Muscle layer of colon (tissue), 2 donors: ENCODE measurements around the gene FLT1.

Experiments used
- H3K27ac ChIP-seq: one replicate; pipeline ENCODE4 v1.7.0; 2013; ENCODE audit warnings: low read depth, mild to moderate bottlenecking, low read length, moderate library complexity
- H3K27me3 ChIP-seq, 2 donors: one replicate each; pipeline ENCODE4 v1.7.0; 2013; ENCODE audit warnings: low read length in 2 of 2, mild to moderate bottlenecking in 2 of 2; ENCODE audit not compliant: insufficient read depth in 2 of 2, control insufficient read depth in 1 of 2
- H3K36me3 ChIP-seq: one replicate; pipeline ENCODE4 v1.7.0; 2013; ENCODE audit warnings: mild to moderate bottlenecking, low read length; ENCODE audit not compliant: insufficient read depth
- H3K4me1 ChIP-seq: one replicate; pipeline ENCODE4 v1.7.0; 2013; ENCODE audit warnings: mild to moderate bottlenecking, low read length; ENCODE audit not compliant: insufficient read depth
- H3K4me3 ChIP-seq, 2 donors: one replicate each; pipeline ENCODE4 v1.7.0; 2013; ENCODE audit warnings: low read length in 2 of 2, low read depth in 1 of 2, mild to moderate bottlenecking in 1 of 2, moderate library complexity in 1 of 2
- H3K9ac ChIP-seq: one replicate; pipeline ENCODE4 v1.7.0; 2013; ENCODE audit warnings: low read length
- H3K9me3 ChIP-seq: one replicate; pipeline ENCODE4 v1.7.0; 2013; ENCODE audit warnings: mild to moderate bottlenecking, low read length
- donor health status: abdominal sarcoma.
- donor health status: Adenocarcinoma of cecum.

FLT1 gene

GRCh38 chr13:28396053-28396452, 98.9 kb downstream of the FLT1 start:
- Histone ChIP-seq H3K9ac (no peak overlapping the region), H3K27me3 (no peaks in the 10 kb centered on the region), H3K27ac (no peak overlapping the region), H3K4me3 (no peak overlapping the region), H3K36me3 (no peaks in the 10 kb centered on the region), H3K4me1 (no peaks in the 10 kb centered on the region), H3K9me3 (no peaks in the 10 kb centered on the region)

GRCh38 chr13:28394422-28394821, 100.5 kb downstream of the FLT1 start:
- Histone ChIP-seq H3K27me3 (no peaks in the 10 kb centered on the region), H3K9me3 (no peaks in the 10 kb centered on the region), H3K36me3 (no peaks in the 10 kb centered on the region), H3K4me3 (no peak overlapping the region), H3K4me1 (no peaks in the 10 kb centered on the region), H3K27ac (no peak overlapping the region), H3K9ac (no peak overlapping the region)

GRCh38 chr13:28392896-28393505, 101.9 kb downstream of the FLT1 start:
- no peak overlapping the region for H3K27ac ChIP-seq
- no peak overlapping the region for H3K4me3 ChIP-seq
- H3K36me3 ChIP-seq = no peaks in the 10 kb centered on the region
- H3K4me1 ChIP-seq = no peaks in the 10 kb centered on the region
- no peaks in the 10 kb centered on the region for H3K9me3 ChIP-seq
- no peak overlapping the region for H3K9ac ChIP-seq
- no peaks in the 10 kb centered on the region for H3K27me3 ChIP-seq

GRCh38 chr13:28392428-28392827, 102.5 kb downstream of the FLT1 start:
- Histone ChIP-seq H3K4me1 (no peaks in the 10 kb centered on the region), H3K4me3 (no peak overlapping the region), H3K36me3 (no peaks in the 10 kb centered on the region), H3K9ac (no peak overlapping the region), H3K9me3 (no peaks in the 10 kb centered on the region), H3K27ac (no peak overlapping the region), H3K27me3 (no peaks in the 10 kb centered on the region)

GRCh38 chr13:28387740-28388501, 107.0 kb downstream of the FLT1 start:
- Histone ChIP-seq H3K9ac (no peak overlapping the region), H3K9me3 (no peaks in the 10 kb centered on the region), H3K4me3 (no peak overlapping the region), H3K36me3 (no peaks in the 10 kb centered on the region), H3K27me3 (no peaks in the 10 kb centered on the region), H3K4me1 (no peaks in the 10 kb centered on the region), H3K27ac (no peak overlapping the region)

GRCh38 chr13:28385362-28385761, 109.6 kb downstream of the FLT1 start:
- Histone ChIP-seq H3K4me3 (no peak overlapping the region), H3K36me3 (no peaks in the 10 kb centered on the region), H3K4me1 (peaks cover under 1% of the 10 kb centered on the region), H3K9me3 (no peaks in the 10 kb centered on the region), H3K27me3 (no peaks in the 10 kb centered on the region), H3K9ac (no peak overlapping the region), H3K27ac (no peak overlapping the region)

- Histone ChIP-seq H3K36me3 (no peaks in the 10 kb centered on the region), H3K4me1 (peaks cover 6% of the 10 kb centered on the region), H3K9me3 (no peaks in the 10 kb centered on the region), H3K27ac (no peak overlapping the region), H3K27me3 (no peaks in the 10 kb centered on the region), H3K4me3 (no peak overlapping the region), H3K9ac (no peak overlapping the region)
These were observed 110.1 kb downstream of the FLT1 start for GRCh38 chr13:28384789-28385188.

GRCh38 chr13:28380319-28380718, 114.6 kb downstream of the FLT1 start:
- H3K27ac ChIP-seq = no peak overlapping the region
- H3K9me3 ChIP-seq = no peaks in the 10 kb centered on the region
- no peak overlapping the region for H3K4me3 ChIP-seq
- H3K4me1 ChIP-seq = peaks cover 19% of the 10 kb centered on the region
- no peaks in the 10 kb centered on the region for H3K36me3 ChIP-seq
- no peaks in the 10 kb centered on the region for H3K27me3 ChIP-seq
- no peak overlapping the region for H3K9ac ChIP-seq

GRCh38 chr13:28379371-28380083, 115.4 kb downstream of the FLT1 start:
- H3K27me3 ChIP-seq = no peaks in the 10 kb centered on the region
- H3K4me3 ChIP-seq = no peak overlapping the region
- H3K27ac ChIP-seq = no peak overlapping the region

GRCh38 chr13:28376604-28377003, 118.3 kb downstream of the FLT1 start:
- H3K27me3 ChIP-seq = no peaks in the 10 kb centered on the region
- H3K27ac ChIP-seq = no peak overlapping the region
- H3K4me3 ChIP-seq = no peak overlapping the region
- peaks cover 19% of the 10 kb centered on the region for H3K4me1 ChIP-seq
- H3K36me3 ChIP-seq = no peaks in the 10 kb centered on the region
- H3K9me3 ChIP-seq = no peaks in the 10 kb centered on the region
- H3K9ac ChIP-seq = no peak overlapping the region

More at GRCh38 chr13:28379371-28380083, 115.4 kb downstream of the FLT1 start:
- H3K9ac ChIP-seq = no peak overlapping the region
- no peaks in the 10 kb centered on the region for H3K36me3 ChIP-seq
- no peaks in the 10 kb centered on the region for H3K9me3 ChIP-seq
- H3K4me1 ChIP-seq = peaks cover 19% of the 10 kb centered on the region

GRCh38 chr13:28375250-28375930, 119.5 kb downstream of the FLT1 start:
- H3K36me3 ChIP-seq = no peaks in the 10 kb centered on the region
- no peaks in the 10 kb centered on the region for H3K27me3 ChIP-seq
- peaks cover 18% of the 10 kb centered on the region for H3K4me1 ChIP-seq
- no peaks in the 10 kb centered on the region for H3K9me3 ChIP-seq
- no peak overlapping the region for H3K27ac ChIP-seq
- no peak overlapping the region for H3K9ac ChIP-seq
- no peak overlapping the region for H3K4me3 ChIP-seq
